BLaER1 (cell line): ENCODE measurements around the gene SLC39A10.

Source experiments
- H3K27ac ChIP-seq: shearing (Covaris generic); formaldehyde crosslinking; 2 replicates; pipeline ENCODE4 v1.8.1; 2022
- H3K27me3 ChIP-seq: shearing (Covaris generic); formaldehyde crosslinking; 2 replicates; pipeline ENCODE4 v1.8.1; 2022
- H3K36me3 ChIP-seq: shearing (Covaris generic); formaldehyde crosslinking; 2 replicates; pipeline ENCODE4 v1.8.1; 2022
- H3K4me1 ChIP-seq: shearing (Covaris generic); formaldehyde crosslinking; 2 replicates; pipeline ENCODE4 v1.8.1; 2022
- H3K4me2 ChIP-seq: shearing (Covaris generic); formaldehyde crosslinking; 2 replicates; pipeline ENCODE4 v1.8.1; 2022
- H3K4me3 ChIP-seq: shearing (Covaris generic); formaldehyde crosslinking; 2 replicates; pipeline ENCODE4 v1.8.1; 2022
- H3K9ac ChIP-seq: shearing (Covaris generic); formaldehyde crosslinking; 2 replicates; pipeline ENCODE4 v1.8.1; 2022
- H3K9me3 ChIP-seq: shearing (Covaris generic); formaldehyde crosslinking; 2 replicates; pipeline ENCODE4 v1.8.1; 2022
- H4K20me1 ChIP-seq: shearing (Covaris generic); formaldehyde crosslinking; 2 replicates; pipeline ENCODE4 v1.8.1; 2022
- Cebpa-rat ChIP-seq: shearing (Covaris generic); IDR thresholded peaks from 2 replicates; pipeline ENCODE4 v1.8.1; 2022

The SLC39A10 gene

DNA sequence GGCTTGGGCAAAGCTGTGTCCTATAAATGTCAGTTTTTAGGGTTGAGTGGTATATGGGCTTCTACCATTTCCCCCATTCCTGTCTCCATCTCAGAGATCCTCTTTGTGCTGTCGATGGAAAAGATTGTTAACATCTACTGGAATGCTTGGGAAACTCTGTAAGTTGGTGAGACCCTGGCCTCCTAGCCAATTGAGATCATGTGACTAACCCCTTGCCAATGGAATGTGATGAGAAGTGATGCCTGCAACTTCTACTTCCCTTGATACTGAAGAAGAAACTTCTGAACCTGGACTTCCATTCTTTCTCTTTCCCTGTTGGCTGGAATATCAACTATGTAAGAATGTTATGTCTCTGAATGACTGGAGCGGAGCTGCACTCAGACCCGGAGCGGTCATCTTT lies 14.5 kb downstream of the SLC39A10 start:
- Histone ChIP-seq H3K27me3 (no peaks in the 10 kb centered on the region), H3K9ac (no peak overlapping the region), H3K9me3 (no peaks in the 10 kb centered on the region), H3K4me2 (no peak overlapping the region), H3K27ac (no peak overlapping the region), H4K20me1 (peaks cover 32% of the 10 kb centered on the region), H3K4me3 (no peak overlapping the region), H3K36me3 (peaks cover 24% of the 10 kb centered on the region), H3K4me1 (peaks cover under 1% of the 10 kb centered on the region; the same call in 1 of the 2 replicates)
- TF ChIP-seq Cebpa-rat: no peak

DNA sequence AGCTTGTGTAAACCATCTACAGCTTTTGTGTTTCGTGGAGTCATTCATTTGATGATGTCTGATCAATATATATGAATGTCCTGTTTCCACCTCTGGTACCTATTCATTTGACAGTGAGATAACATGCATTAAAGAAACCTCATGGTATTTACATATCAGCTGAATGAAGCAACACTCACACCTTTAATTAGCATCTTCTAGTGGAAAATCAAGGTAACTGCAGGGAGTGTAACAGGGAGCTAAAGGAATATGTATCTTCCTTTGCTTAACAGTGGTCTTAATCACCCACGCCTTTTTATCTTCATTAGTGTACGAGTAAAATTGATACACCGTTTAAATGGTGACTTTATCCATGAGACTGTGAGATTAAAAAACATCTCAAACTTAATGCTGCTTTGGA lies 15.6 kb downstream of the SLC39A10 start:
- Histone ChIP-seq H4K20me1 (peaks cover 22% of the 10 kb centered on the region; the same call in 1 of the 2 replicates), H3K9ac (no peak overlapping the region), H3K9me3 (no peaks in the 10 kb centered on the region), H3K4me1 (no peaks in the 10 kb centered on the region), H3K27me3 (no peaks in the 10 kb centered on the region), H3K27ac (no peak overlapping the region), H3K4me3 (no peak overlapping the region), H3K4me2 (no peak overlapping the region), H3K36me3 (peaks cover 24% of the 10 kb centered on the region)
- TF ChIP-seq Cebpa-rat: no peak

DNA sequence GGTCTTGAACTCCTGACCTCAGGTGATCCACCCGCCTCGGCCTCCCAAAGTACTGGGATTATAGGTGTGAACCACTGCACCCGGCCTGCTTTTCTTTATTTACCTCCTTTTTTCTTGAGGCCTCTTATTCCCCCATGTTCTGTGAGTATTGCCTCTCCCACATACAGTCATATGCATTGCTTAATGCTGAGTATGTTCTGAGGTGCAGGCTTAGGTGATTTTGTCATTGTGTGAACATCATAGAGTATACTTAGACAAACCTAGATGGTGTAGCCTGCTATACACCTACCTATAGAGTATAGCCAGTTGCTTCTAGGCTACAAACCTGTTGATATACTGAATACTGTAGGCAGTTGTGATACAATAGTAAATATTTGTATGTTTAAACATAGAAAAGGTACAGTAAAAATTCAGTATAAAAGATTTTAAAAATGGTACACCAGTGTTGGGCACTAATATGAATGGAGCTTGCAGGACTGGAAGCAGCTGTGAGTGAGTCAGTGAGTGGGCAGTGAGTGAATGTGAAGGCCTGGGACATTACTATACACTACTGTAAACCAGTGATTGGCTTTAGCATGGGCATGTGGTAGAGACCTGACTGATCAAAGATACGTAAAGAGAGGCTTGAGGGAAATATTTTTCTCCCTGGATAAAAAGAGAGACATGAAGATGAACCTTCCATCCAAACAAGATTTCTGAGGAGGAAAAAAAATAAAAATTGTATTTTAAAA lies 17.6 kb downstream of the SLC39A10 start:
- Histone ChIP-seq H3K27ac (no peak overlapping the region), H3K27me3 (no peaks in the 10 kb centered on the region), H3K9me3 (no peaks in the 10 kb centered on the region; the same call in 1 of the 2 replicates), H4K20me1 (peaks cover 20% of the 10 kb centered on the region; the same call in 1 of the 2 replicates), H3K4me2 (no peak overlapping the region), H3K4me3 (no peak overlapping the region), H3K4me1 (no peaks in the 10 kb centered on the region), H3K36me3 (peaks cover 24% of the 10 kb centered on the region), H3K9ac (no peak overlapping the region)
- no peak for TF ChIP-seq Cebpa-rat

DNA sequence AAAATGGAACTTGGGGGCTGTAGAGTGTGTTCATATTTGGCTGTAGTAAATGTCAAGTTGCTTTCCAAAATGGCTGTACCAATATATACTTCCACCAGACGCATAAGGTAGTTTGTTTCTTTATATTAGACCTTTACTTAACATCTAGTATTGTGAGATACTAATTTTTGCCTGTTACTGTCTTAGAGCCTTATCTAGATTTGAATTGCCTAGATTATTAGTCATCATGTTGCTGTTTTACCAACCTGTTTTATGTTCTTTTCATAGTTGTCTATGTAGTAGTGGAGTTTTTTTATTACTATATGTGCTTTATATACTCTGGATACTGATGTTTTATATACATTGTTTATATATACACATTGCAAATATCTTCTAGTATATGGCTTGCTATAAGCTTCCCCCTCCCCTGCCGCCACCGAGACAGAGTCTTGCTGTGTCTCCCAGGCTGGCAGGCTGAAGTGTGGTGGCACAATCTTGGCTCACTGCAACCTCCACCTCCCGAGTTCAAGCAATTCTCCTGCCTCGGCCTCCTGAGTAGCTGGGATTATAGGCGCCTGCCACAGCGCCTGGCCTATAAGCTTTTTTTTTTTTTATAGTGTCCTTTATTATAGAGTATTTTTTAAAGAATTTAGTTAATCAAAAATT lies 18.9 kb downstream of the SLC39A10 start:
- no peaks in the 10 kb centered on the region for H3K4me1 ChIP-seq

DNA sequence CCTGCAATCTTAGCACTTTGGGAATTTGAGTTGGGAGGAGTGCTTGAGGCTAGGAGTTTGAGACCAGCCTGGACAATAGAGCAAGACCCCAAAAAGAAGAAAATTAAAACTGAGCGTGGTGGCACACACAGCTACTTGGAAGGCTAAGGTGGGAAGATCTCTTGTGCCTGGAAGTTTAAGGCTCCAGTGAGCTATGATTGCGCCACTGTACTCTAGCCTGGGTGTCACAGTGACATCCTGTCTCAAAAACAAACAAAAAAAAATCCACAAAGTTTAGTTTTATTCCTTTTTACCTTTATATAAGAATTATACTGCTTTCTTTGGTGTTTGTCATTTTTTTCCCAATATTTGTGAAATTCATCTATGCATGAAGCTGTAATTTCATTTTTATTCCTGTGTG lies 20.3 kb downstream of the SLC39A10 start:
- Histone ChIP-seq H3K9me3 (peaks cover 7% of the 10 kb centered on the region), H3K9ac (no peak overlapping the region), H3K4me2 (no peak overlapping the region), H3K27ac (no peak overlapping the region), H3K36me3 (peaks cover 30% of the 10 kb centered on the region), H4K20me1 (0 out of 2 replicates have a peak, but pooled peaks cover 5% of the 10 kb centered on the region), H3K4me1 (no peaks in the 10 kb centered on the region), H3K4me3 (no peak overlapping the region), H3K27me3 (no peaks in the 10 kb centered on the region)
- no peak for TF ChIP-seq Cebpa-rat

More for the DNA sequence above, 18.9 kb downstream of the SLC39A10 start:
- no peak overlapping the region for H3K4me2 ChIP-seq
- no peak overlapping the region for H3K27ac ChIP-seq
- H4K20me1 ChIP-seq: 0 out of 2 replicates have a peak, but pooled peaks cover 17% of the 10 kb centered on the region
- H3K4me3 ChIP-seq: no peak overlapping the region
- peaks cover 7% of the 10 kb centered on the region for H3K9me3 ChIP-seq
- no peak for TF ChIP-seq Cebpa-rat
- H3K27me3 ChIP-seq: no peaks in the 10 kb centered on the region
- H3K9ac ChIP-seq: no peak overlapping the region
- peaks cover 36% of the 10 kb centered on the region for H3K36me3 ChIP-seq

DNA sequence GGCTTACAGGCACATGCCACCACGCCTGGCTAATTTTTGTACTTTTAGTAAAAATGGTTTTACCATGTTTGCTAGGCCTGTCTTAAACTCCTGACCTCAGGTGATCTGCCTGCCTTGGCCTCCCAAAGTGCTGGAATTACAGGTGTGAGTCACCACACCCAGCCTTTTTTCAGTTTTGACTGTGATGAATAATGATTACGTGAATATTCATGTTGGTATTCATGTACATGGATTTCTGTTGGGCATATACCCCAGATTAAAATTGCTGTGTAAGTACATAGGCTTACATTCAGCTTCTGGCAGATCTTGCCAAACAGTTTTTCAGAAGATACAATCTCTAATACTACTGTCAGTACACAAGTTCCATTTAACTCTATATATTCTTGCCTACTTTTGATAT lies 20.9 kb downstream of the SLC39A10 start:
- Histone ChIP-seq H3K4me3 (no peak overlapping the region), H3K9ac (no peak overlapping the region), H3K27ac (no peak overlapping the region), H3K27me3 (no peaks in the 10 kb centered on the region), H3K9me3 (peaks cover 7% of the 10 kb centered on the region), H4K20me1 (0 out of 2 replicates have a peak, but pooled peaks cover 5% of the 10 kb centered on the region), H3K36me3 (peaks cover 30% of the 10 kb centered on the region), H3K4me1 (no peaks in the 10 kb centered on the region), H3K4me2 (no peak overlapping the region)
- TF ChIP-seq Cebpa-rat: no peak

DNA sequence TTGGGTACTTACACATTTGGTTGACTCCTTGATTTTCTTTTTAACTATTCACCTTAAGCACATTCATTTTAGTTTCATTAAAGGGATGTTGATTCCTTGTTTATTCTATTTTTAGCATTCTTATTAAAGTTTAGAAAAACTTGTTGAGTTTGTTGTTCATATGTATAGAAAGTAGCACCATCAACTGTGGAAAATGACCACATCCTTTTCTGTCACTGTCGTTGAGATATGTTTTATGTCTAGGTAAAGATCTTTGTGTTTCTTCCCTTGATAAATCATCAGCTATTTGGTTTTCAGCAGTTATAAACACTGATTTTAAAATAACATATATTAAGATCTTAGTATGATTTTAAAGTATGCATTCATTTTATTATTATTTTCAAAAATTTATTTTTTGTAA lies 25.1 kb downstream of the SLC39A10 start:
- Histone ChIP-seq H3K27ac (no peak overlapping the region), H3K4me1 (no peaks in the 10 kb centered on the region), H3K36me3 (peaks cover 26% of the 10 kb centered on the region), H3K4me2 (no peak overlapping the region), H3K9ac (no peak overlapping the region), H4K20me1 (no peaks in the 10 kb centered on the region), H3K9me3 (peaks cover 7% of the 10 kb centered on the region), H3K27me3 (no peaks in the 10 kb centered on the region), H3K4me3 (no peak overlapping the region)
- TF ChIP-seq Cebpa-rat: no peak

DNA sequence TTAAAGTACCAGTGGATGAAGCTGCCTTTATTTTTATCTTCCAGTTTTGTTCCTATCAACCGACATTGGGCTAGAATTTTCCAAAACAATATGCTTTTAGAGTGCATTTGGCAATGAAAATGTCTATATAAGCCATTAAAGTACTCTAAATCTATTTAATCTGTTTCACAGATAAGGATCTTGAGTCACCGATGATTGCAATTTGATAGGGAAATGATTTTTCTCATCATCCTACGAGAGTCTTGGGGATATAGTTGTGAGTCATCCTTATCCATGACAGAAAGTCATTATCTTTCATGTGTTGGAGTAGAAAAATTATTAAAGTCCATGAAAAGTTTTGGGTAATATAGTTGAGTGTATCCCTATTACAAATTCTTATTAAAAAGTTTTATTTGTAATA lies 26.1 kb downstream of the SLC39A10 start:
- no peak overlapping the region for H3K4me3 ChIP-seq

DNA sequence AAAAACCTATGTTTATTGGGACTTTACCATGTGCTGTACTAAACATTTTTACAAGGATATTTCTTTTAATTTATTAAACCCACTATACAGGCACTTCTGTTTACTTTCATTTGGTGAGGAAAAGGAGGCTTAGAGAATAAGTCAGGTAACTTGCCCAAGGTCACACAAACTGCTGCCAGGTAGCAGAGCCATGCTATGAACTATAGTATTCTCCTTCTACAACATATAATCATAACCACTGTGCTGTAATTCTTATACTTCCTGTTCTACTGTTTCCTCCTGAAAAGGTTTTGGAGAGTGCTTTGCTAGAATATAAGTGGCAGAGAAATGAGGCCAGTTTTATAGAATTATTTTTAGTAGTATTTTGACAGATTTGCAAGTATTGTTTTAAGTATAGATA lies 29.5 kb downstream of the SLC39A10 start:
- Histone ChIP-seq H3K4me1 (no peaks in the 10 kb centered on the region), H3K9ac (no peak overlapping the region), H4K20me1 (no peaks in the 10 kb centered on the region; the same call in 1 of the 2 replicates), H3K4me2 (no peak overlapping the region), H3K36me3 (peaks cover 34% of the 10 kb centered on the region; the same call in 1 of the 2 replicates), H3K27me3 (no peaks in the 10 kb centered on the region), H3K9me3 (peaks cover 20% of the 10 kb centered on the region), H3K27ac (no peak overlapping the region), H3K4me3 (no peak overlapping the region)
- TF ChIP-seq Cebpa-rat: no peak

More for the DNA sequence above, 26.1 kb downstream of the SLC39A10 start:
- peaks cover 7% of the 10 kb centered on the region for H3K9me3 ChIP-seq
- H3K4me1 ChIP-seq: no peaks in the 10 kb centered on the region
- H3K27ac ChIP-seq: no peak overlapping the region
- no peak overlapping the region for H3K9ac ChIP-seq
- H4K20me1 ChIP-seq: no peaks in the 10 kb centered on the region
- no peaks in the 10 kb centered on the region for H3K27me3 ChIP-seq
- H3K4me2 ChIP-seq: no peak overlapping the region
- peaks cover 26% of the 10 kb centered on the region for H3K36me3 ChIP-seq
- no peak for TF ChIP-seq Cebpa-rat
